GM12873 (cell line): ENCODE measurements around the gene CRY2.

Source experiments
- TF ChIP-seq, protein P1 (sequence below): IDR thresholded peaks from 2 replicates; pipeline ENCODE4 v1.5.1; 2012; ENCODE audit warnings: low read depth, mild to moderate bottlenecking, moderate library complexity, low read length, control low read depth; ENCODE audit not compliant: insufficient read depth; ENCODE audit errors: missing control alignments

The CRY2 gene

GRCh38 chr11:45917286-45917622, 70.0 kb downstream of the CRY2 start:
- TF ChIP-seq, protein P1, sequence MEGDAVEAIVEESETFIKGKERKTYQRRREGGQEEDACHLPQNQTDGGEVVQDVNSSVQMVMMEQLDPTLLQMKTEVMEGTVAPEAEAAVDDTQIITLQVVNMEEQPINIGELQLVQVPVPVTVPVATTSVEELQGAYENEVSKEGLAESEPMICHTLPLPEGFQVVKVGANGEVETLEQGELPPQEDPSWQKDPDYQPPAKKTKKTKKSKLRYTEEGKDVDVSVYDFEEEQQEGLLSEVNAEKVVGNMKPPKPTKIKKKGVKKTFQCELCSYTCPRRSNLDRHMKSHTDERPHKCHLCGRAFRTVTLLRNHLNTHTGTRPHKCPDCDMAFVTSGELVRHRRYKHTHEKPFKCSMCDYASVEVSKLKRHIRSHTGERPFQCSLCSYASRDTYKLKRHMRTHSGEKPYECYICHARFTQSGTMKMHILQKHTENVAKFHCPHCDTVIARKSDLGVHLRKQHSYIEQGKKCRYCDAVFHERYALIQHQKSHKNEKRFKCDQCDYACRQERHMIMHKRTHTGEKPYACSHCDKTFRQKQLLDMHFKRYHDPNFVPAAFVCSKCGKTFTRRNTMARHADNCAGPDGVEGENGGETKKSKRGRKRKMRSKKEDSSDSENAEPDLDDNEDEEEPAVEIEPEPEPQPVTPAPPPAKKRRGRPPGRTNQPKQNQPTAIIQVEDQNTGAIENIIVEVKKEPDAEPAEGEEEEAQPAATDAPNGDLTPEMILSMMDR, result no peak

- TF ChIP-seq, protein P1, result no peak
Measured at GRCh38 chr11:45917623-45918330, 70.5 kb downstream of the CRY2 start, which contains the start of gene PEX16. Gene PEX16, minus strand, starts transcription at chr11:45917877. Its CDS starts 66 bp downstream, at chr11:45917811.

DNA sequence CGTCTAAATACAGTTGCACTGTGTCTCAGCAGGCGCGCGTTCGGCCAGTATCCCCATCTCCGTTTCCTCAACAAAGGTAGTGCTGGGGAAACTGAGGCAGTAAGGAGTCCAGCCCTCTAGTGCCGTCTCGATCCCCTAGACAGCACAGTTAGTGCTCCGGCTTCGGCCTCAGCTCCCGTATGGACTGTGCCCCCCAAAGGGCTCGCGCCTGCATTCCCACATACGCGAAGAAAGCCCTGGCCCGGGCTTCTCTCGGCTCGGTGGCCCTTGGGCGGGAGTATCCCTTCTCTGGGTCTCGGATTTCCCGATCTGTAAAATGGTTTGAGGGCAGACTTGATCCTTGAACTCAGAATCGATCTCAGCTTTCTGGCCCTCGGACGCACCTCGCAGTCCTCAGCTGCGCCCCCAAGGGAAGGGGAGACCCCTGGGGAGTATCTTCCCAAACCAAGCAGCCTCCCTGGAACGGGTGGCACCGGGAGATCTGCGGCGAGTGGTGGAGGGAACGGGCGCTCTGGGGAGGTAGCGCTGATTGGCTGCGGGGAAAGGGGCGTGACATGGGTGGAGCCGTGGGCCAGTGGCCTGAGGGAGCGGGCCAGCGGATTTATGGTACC, 71.2 kb downstream of the CRY2 start:
- TF ChIP-seq, protein P1, result no peak

- TF ChIP-seq, protein P1, result no peak
Measured at GRCh38 chr11:45918962-45919675, 71.8 kb downstream of the CRY2 start.

DNA sequence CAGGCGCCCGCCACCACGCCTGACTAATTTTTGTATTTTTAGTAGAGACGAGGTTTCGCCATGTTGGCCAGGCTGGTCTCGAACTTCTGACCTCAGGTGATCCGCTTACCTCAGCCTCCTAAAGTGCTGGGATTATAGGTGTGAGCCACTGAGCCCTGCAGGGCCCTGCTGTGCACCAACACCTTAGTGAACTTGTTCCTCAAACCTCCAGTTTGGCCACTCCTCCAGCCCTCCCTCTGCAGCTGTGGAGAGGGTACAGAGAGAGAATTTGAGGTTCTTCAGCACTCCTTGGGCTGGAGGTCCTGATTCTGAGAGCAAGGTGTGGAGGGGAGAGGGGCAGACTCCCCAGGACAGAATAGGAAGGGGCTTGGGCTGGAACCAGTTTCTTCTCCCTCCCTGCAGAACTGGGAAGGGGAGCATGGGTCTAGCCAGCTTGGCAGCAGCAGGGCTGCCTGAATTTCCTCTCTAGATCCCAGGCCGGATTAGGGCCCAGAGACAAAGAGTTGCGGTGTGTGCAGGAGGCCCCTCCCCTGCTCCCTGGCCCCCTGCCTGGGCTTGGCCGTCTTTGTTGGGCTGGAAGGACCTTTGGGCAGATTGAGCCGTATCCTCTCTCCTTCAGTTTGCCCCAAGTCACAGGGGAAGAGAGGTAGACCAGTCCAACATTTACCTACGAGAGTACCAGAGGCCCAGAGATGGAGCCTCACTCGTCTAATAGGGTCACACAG, 72.7 kb downstream of the CRY2 start:
- TF ChIP-seq, protein P1, result no peak

DNA sequence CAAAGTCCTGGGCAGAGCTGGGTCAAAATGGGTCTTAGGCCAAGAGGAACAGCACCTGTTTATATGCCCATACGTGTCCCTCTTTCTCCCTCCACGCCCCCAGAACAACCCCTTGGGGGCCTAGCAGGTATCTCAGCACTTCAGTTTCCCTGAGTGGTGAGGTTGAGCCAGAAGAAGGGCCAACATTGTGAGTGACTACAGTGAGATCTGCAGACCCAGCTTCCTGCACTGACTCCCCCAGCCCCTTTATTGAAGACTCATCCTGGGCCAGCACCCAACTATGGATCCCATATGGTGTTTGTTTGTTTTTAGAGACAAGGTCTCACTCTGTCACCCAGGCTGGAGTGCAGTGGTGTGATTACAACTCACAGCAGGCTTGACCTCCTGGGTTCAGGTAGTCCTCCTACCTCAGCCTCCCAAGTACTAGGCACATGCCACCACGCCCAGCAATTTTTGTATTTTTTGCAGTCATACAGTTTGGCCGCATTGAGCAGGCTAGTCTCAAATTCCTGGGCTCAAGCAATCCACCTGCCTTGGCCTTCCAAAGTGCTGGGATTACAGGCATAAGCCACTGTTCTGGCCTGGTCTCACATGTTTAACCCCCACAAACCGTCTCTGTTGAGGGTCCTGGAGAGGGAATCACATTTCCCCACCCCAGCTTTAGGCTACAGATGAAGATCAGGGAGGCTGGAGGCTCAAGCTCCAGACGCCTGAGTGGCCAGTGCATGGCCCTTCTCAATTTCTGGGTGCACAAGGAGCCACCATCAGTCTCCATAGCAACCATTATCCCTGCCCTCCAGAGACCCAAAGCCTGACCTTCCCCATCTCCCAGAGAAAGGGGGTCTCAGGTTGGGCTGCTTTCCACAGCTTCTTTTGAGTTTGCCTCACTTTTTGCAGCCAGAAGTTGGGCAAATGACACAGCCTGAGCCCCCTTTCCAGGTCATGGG, 73.5 kb downstream of the CRY2 start:
- TF ChIP-seq, protein P1, result no peak
